MM.1S (cell line): ENCODE data around the gene GALNT4.

Experiments
- CTCF ChIP-seq: fragments of 300-600 bp; sonication (generic); IDR thresholded peaks from 2 replicates; pipeline ENCODE4 v1.5.1; 2016; ENCODE audit warnings: antibody characterized with exemption, low read length, mixed read lengths
- EZH2 ChIP-seq: fragments of 300-600 bp; sonication (generic); optimal IDR thresholded peaks from 2 replicates; pipeline ENCODE3; 2017; ENCODE audit warnings: low read depth, mild to moderate bottlenecking, antibody characterized with exemption, low read length, mixed read lengths

- TF ChIP-seq CTCF (no peak), EZH2 (no peak)
Observed at GRCh38 chr12:89556976-89557375, 32.4 kb upstream of the GALNT4 start.
